ENCODE data around the gene GDI2.
A peak's percentile ranks its signal among the peaks of the same experiment; 100 is the strongest.

GDI2 gene

GRCh38 chr10:5813341-5814109, at the start of gene GDI2:
Gene GDI2 (minus strand): TSS chr10:5813434. CDS start chr10:5813258, 176 bp downstream.
- peaks cover 19% of the 10 kb centered on the region; the same call in 1 of the 2 replicates for H3F3A ChIP-seq (ENCODE audit: insufficient read depth, low read length)
- H3K36me3 ChIP-seq (replicated peaks; ENCODE audit: insufficient read depth, low read length), result no peaks in the 10 kb centered on the region
- peaks cover 22% of the 10 kb centered on the region for H3K4me1 ChIP-seq (ENCODE audit: low read length)
- peak within 1 kb of the TSS; percentile 98 for H3K9ac ChIP-seq (ENCODE audit: low read length)
- no peaks in the 10 kb centered on the region for H3K9me3 ChIP-seq (replicated peaks; ENCODE audit: insufficient read depth, low read length)
- H3K27ac ChIP-seq (ENCODE audit: low read length), result peak within 1 kb of the TSS; percentile 89
- peaks cover 47% of the 10 kb centered on the region for H3K79me2 ChIP-seq (ENCODE audit: low read length)
- no peaks in the 10 kb centered on the region for H3K9me2 ChIP-seq (replicated peaks; ENCODE audit: insufficient read depth, low read length)
- H3K4me3 ChIP-seq (ENCODE audit: low read length), result peak within 1 kb of the TSS; percentile 95
- peaks cover 28% of the 10 kb centered on the region for H4K20me1 ChIP-seq (ENCODE audit: insufficient read depth, low read length)
- TF ChIP-seq, protein P1, sequence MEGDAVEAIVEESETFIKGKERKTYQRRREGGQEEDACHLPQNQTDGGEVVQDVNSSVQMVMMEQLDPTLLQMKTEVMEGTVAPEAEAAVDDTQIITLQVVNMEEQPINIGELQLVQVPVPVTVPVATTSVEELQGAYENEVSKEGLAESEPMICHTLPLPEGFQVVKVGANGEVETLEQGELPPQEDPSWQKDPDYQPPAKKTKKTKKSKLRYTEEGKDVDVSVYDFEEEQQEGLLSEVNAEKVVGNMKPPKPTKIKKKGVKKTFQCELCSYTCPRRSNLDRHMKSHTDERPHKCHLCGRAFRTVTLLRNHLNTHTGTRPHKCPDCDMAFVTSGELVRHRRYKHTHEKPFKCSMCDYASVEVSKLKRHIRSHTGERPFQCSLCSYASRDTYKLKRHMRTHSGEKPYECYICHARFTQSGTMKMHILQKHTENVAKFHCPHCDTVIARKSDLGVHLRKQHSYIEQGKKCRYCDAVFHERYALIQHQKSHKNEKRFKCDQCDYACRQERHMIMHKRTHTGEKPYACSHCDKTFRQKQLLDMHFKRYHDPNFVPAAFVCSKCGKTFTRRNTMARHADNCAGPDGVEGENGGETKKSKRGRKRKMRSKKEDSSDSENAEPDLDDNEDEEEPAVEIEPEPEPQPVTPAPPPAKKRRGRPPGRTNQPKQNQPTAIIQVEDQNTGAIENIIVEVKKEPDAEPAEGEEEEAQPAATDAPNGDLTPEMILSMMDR (IDR thresholded peaks at IDR 0.05; ENCODE audit: low read length), result no peak
- TF ChIP-seq EZH2phosphoT487 (IDR thresholded peaks at IDR 0.05; ENCODE audit: low read length) (no peak), EZH2 (optimal IDR thresholded peaks at IDR 0.05; ENCODE audit: low read depth, low read length) (no peak)
- peak; percentile 98 for DNase-seq
- peak within 1 kb of the TSS; percentile 84 for H2AFZ ChIP-seq (ENCODE audit: low read length)
- peak within 1 kb of the TSS; percentile 81 for H3K4me2 ChIP-seq (ENCODE audit: low read depth, low read length)
- H3K27me3 ChIP-seq (replicated peaks; ENCODE audit: insufficient read depth, low read length), result no peaks in the 10 kb centered on the region

GRCh38 chr10:5862360-5862961, 49.2 kb upstream of the GDI2 start:
- DNase-seq, result peak; percentile 33
- Histone ChIP-seq H3K9me2 (replicated peaks; ENCODE audit: insufficient read depth, low read length) (no peaks in the 10 kb centered on the region), H4K20me1 (ENCODE audit: insufficient read depth, low read length) (no peaks in the 10 kb centered on the region), H3K9ac (ENCODE audit: low read length) (no peak overlapping the region), H3K27ac (ENCODE audit: low read length) (no peak overlapping the region), H3K79me2 (ENCODE audit: low read length) (no peaks in the 10 kb centered on the region), H3K4me1 (ENCODE audit: low read length) (no peaks in the 10 kb centered on the region), H3K4me3 (ENCODE audit: low read length) (no peak overlapping the region), H3F3A (ENCODE audit: insufficient read depth, low read length) (peaks cover 3% of the 10 kb centered on the region; the same call in 1 of the 2 replicates), H3K27me3 (replicated peaks; ENCODE audit: insufficient read depth, low read length) (no peaks in the 10 kb centered on the region), H3K9me3 (replicated peaks; ENCODE audit: insufficient read depth, low read length) (no peaks in the 10 kb centered on the region), H3K36me3 (replicated peaks; ENCODE audit: insufficient read depth, low read length) (no peaks in the 10 kb centered on the region), H2AFZ (ENCODE audit: low read length) (no peak overlapping the region), H3K4me2 (ENCODE audit: low read depth, low read length) (peak overlapping the region; percentile 20; the same call in 1 of the 2 replicates)
- no peak for TF ChIP-seq EZH2phosphoT487 (IDR thresholded peaks at IDR 0.05; ENCODE audit: low read length)
- no peak for TF ChIP-seq EZH2 (optimal IDR thresholded peaks at IDR 0.05; ENCODE audit: low read depth, low read length)
- TF ChIP-seq, protein P1 (IDR thresholded peaks at IDR 0.05; ENCODE audit: low read length), result no peak

DNA sequence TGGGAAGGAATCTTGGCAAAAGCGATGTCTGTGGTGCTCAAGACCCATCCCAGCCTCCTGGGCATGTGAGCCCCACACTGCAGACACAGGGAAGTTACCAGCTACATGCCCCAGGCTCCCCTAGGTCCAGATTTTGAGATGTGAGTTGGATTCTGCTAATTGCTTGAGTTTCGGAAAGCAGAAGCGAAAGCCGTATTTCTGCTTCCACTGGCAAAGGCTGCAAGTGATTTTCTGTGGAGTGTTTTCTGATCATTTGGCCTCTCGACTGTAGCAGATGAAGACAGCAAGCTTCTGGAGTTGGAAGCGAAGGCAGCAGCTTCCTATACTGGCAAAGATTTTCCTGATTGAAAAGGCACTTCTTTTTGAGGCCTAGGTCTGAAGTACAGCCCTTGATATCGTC, 46.8 kb upstream of the GDI2 start:
- H2AFZ ChIP-seq (ENCODE audit: low read length), result no peak overlapping the region
- no peaks in the 10 kb centered on the region for H3K79me2 ChIP-seq (ENCODE audit: low read length)
- no peaks in the 10 kb centered on the region for H3K9me3 ChIP-seq (replicated peaks; ENCODE audit: insufficient read depth, low read length)
- H3K27ac ChIP-seq (ENCODE audit: low read length), result no peak overlapping the region
- H3K36me3 ChIP-seq (replicated peaks; ENCODE audit: insufficient read depth, low read length), result no peaks in the 10 kb centered on the region
- H3K9me2 ChIP-seq (replicated peaks; ENCODE audit: insufficient read depth, low read length), result no peaks in the 10 kb centered on the region
- no peak overlapping the region for H3K4me3 ChIP-seq (ENCODE audit: low read length)
- TF ChIP-seq EZH2phosphoT487 (IDR thresholded peaks at IDR 0.05; ENCODE audit: low read length) (no peak), EZH2 (optimal IDR thresholded peaks at IDR 0.05; ENCODE audit: low read depth, low read length) (no peak)
- TF ChIP-seq, protein P1 (IDR thresholded peaks at IDR 0.05; ENCODE audit: low read length), result no peak
- peaks cover 3% of the 10 kb centered on the region; the same call in 1 of the 2 replicates for H3F3A ChIP-seq (ENCODE audit: insufficient read depth, low read length)
- no peak for DNase-seq
- no peaks in the 10 kb centered on the region for H4K20me1 ChIP-seq (ENCODE audit: insufficient read depth, low read length)
- H3K27me3 ChIP-seq (replicated peaks; ENCODE audit: insufficient read depth, low read length), result no peaks in the 10 kb centered on the region
- no peaks in the 10 kb centered on the region for H3K4me1 ChIP-seq (ENCODE audit: low read length)
- no peak overlapping the region for H3K4me2 ChIP-seq (ENCODE audit: low read depth, low read length)
- H3K9ac ChIP-seq (ENCODE audit: low read length), result no peak overlapping the region

Data from MM.1S (cell line).